Endodermal cell (in vitro differentiated cells): ENCODE data around the gene MPI. TPM values are rescaled to one million over a fixed set of nuclear protein-coding genes. Genes with fewer than 3 reads are reported as not detected.

Experiments
- DNase-seq: peaks from one replicate; pipeline ENCODE4 v3.0.0-alpha.2; 2017
- H3K27ac ChIP-seq: 2 replicates; pipeline ENCODE4 v1.5.1; 2013; ENCODE audit warnings: mild to moderate bottlenecking, low read depth, low read length, moderate library complexity
- H3K27me3 ChIP-seq: 2 replicates; pipeline ENCODE4 v1.6.1; 2013; ENCODE audit warnings: mild to moderate bottlenecking, low read length, moderate library complexity; ENCODE audit not compliant: insufficient read depth, control insufficient read depth, poor library complexity, severe bottlenecking
- H3K36me3 ChIP-seq: 2 replicates; pipeline ENCODE4 v1.7.0; 2013; ENCODE audit warnings: mild to moderate bottlenecking, low read length, moderate library complexity; ENCODE audit not compliant: control insufficient read depth, insufficient read depth
- H3K4me1 ChIP-seq: one replicate; pipeline ENCODE4 v1.7.0; 2013; ENCODE audit warnings: low read length; ENCODE audit not compliant: control insufficient read depth, insufficient read depth
- H3K4me3 ChIP-seq: 2 replicates; pipeline ENCODE4 v1.5.1; 2013; ENCODE audit warnings: mild to moderate bottlenecking, low read length, moderate library complexity
- H3K9ac ChIP-seq: 2 replicates; pipeline ENCODE4 v1.6.1; 2013; ENCODE audit warnings: mild to moderate bottlenecking, low read length, moderate library complexity; ENCODE audit not compliant: poor library complexity, severe bottlenecking; ENCODE audit errors: extremely low read depth
- H3K9me3 ChIP-seq: 2 replicates; pipeline ENCODE4 v1.6.1; 2013; ENCODE audit warnings: mild to moderate bottlenecking, low read length, moderate library complexity; ENCODE audit not compliant: control insufficient read depth
- H3K27ac Mint-ChIP-seq: 2 replicates; pipeline ENCODE4 v1.8.0; 2020; ENCODE audit warnings: mixed read lengths
- H3K27me3 Mint-ChIP-seq: 2 replicates; pipeline ENCODE4 v1.8.0; 2021; ENCODE audit warnings: mild to moderate bottlenecking, mixed read lengths; ENCODE audit not compliant: insufficient read depth
- H3K36me3 Mint-ChIP-seq: 2 replicates; pipeline ENCODE4 v1.8.0; 2020; ENCODE audit warnings: low read depth, mixed read lengths
- H3K4me1 Mint-ChIP-seq: 2 replicates; pipeline ENCODE4 v1.8.0; 2020; ENCODE audit warnings: mixed read lengths
- H3K4me3 Mint-ChIP-seq: 2 replicates; pipeline ENCODE4 v1.8.0; 2020; ENCODE audit warnings: mild to moderate bottlenecking, moderate library complexity, mixed read lengths
- H3K9me3 Mint-ChIP-seq: 2 replicates; pipeline ENCODE4 v1.8.0; 2020; ENCODE audit warnings: mild to moderate bottlenecking, mixed read lengths
- CTCF ChIP-seq: fragments of 200-600 bp; sonication (generic); conservative IDR thresholded peaks from 2 replicates; pipeline ENCODE4 v1.5.0; 2021; ENCODE audit warnings: antibody characterized with exemption, mild to moderate bottlenecking
- WGBS, 2 experiments: methylation state at CpG; one replicate each; pipeline versions ENCODE4 v1.1.5 to v1.1.7; 2013; ENCODE audit warnings: missing lambda C conversion rate in 2 of 2, mixed read lengths in 1 of 2; ENCODE audit not compliant: insufficient coverage in 1 of 2, insufficient read length in 1 of 2; 5-methylcytosine and 5-hydroxymethylcytosine counted together
- total RNA-seq, 2 donors: library from RNA; stranded (reverse); fragmentation: NEBNext Ultra II Directional in 1 of 2; extraction: Animal tissue kit (Norgen Biotek cat#: 25700) in 1 of 2; gene quantifications; 2 replicates in 1 of 2; 3 replicates in 1 of 2; pipeline ENCODE4 v1.2.1, GENCODE V29; 2021

MPI gene
- total RNA-seq, 2 donors from 2014 or later, result 50.3 to 59.2 TPM

GRCh38 chr15:74891469-74891868 lies 1.6 kb downstream of the MPI start:
- H3K27me3 Mint-ChIP-seq, result no peaks in the 10 kb centered on the region
- H3K4me1 ChIP-seq, result peaks cover 7% of the 10 kb centered on the region
- H3K27me3 ChIP-seq, result no peaks in the 10 kb centered on the region
- H3K36me3 Mint-ChIP-seq, result peaks cover 29% of the 10 kb centered on the region
- H3K36me3 ChIP-seq, result peaks cover 31% of the 10 kb centered on the region
- H3K4me3 Mint-ChIP-seq, result no peak overlapping the region
- H3K4me1 Mint-ChIP-seq, result peaks cover 16% of the 10 kb centered on the region
- DNase-seq, result no peak
- no peak overlapping the region for H3K27ac Mint-ChIP-seq
- TF ChIP-seq CTCF, result no peak
- peaks cover 1% of the 10 kb centered on the region for H3K9me3 Mint-ChIP-seq
- H3K4me3 ChIP-seq, result no peak overlapping the region
- H3K9ac ChIP-seq, result no peak overlapping the region
- no peaks in the 10 kb centered on the region for H3K9me3 ChIP-seq
- 94 to 100% methylated on average over 3 of the region's 3 CpGs for WGBS, 2 experiments
- no peak overlapping the region for H3K27ac ChIP-seq

DNA sequence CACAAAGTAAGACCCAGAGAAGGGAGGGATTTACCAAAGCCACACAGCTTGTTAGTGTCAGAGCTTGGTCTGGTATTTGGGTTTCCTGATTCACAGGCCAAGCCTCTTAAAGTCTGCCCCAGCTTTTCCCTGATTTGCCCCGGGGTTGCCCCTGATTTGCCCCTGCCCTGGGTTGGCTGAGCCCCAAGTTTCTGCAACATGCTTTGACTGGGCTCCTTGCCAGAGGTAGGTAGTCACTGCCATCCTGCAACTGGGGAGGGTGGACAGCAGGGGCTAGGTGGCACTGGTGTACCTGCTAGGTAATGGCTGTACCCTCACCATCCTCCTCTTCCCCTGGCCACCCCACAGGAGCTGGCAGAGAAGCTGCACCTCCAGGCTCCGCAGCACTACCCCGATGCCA lies 2.5 kb downstream of the MPI start:
- Histone ChIP-seq H3K36me3 (peaks cover 38% of the 10 kb centered on the region), H3K27me3 (no peaks in the 10 kb centered on the region), H3K4me1 (peaks cover 7% of the 10 kb centered on the region), H3K27ac (no peak overlapping the region), H3K9me3 (no peaks in the 10 kb centered on the region), H3K4me3 (no peak overlapping the region), H3K9ac (no peak overlapping the region)
- no peak for DNase-seq
- WGBS, 2 experiments, result 94 to 100% methylated on average over 1 to 3 of the region's 3 CpGs
- Mint-ChIP-seq H3K27ac (no peak overlapping the region), H3K36me3 (peaks cover 29% of the 10 kb centered on the region), H3K4me3 (no peak overlapping the region), H3K4me1 (peaks cover 16% of the 10 kb centered on the region), H3K27me3 (no peaks in the 10 kb centered on the region), H3K9me3 (peaks cover under 1% of the 10 kb centered on the region)
- TF ChIP-seq CTCF, result no peak

GRCh38 chr15:74892931-74893330 lies 3.1 kb downstream of the MPI start:
- WGBS, 2 experiments, result 83 to 97% methylated on average over 1 to 2 of the region's 2 CpGs
- H3K9ac ChIP-seq, result no peak overlapping the region
- no peak for TF ChIP-seq CTCF
- H3K36me3 ChIP-seq, result peaks cover 42% of the 10 kb centered on the region
- no peak overlapping the region for H3K27ac Mint-ChIP-seq
- no peak overlapping the region for H3K4me3 Mint-ChIP-seq
- H3K4me3 ChIP-seq, result no peak overlapping the region
- peaks cover 29% of the 10 kb centered on the region for H3K36me3 Mint-ChIP-seq
- H3K27me3 Mint-ChIP-seq, result no peaks in the 10 kb centered on the region
- no peak overlapping the region for H3K27ac ChIP-seq
- no peaks in the 10 kb centered on the region for H3K27me3 ChIP-seq
- no peaks in the 10 kb centered on the region for H3K9me3 Mint-ChIP-seq
- no peaks in the 10 kb centered on the region for H3K9me3 ChIP-seq
- DNase-seq, result no peak
- peaks cover 7% of the 10 kb centered on the region for H3K4me1 ChIP-seq
- H3K4me1 Mint-ChIP-seq, result peaks cover 16% of the 10 kb centered on the region
